Left cardiac atrium (tissue), 4 donors: ENCODE measurements around the gene RCVRN. TPM values are rescaled to one million over a fixed set of nuclear protein-coding genes. Genes with fewer than 3 reads are reported as not detected.

Source experiments
- ATAC-seq, 2 donors: fragments of 200-7000 bp; cut with Tn5 transposase; one replicate each; pipeline ENCODE4 v1.9.1; 2020; ENCODE audit warnings: mild to moderate bottlenecking in 2 of 2, moderate library complexity in 2 of 2
- DNase-seq: peaks from one replicate; pipeline ENCODE4 v3.0.0-alpha.2; 2020
- intact Hi-C, 2 donors: fragments of 100-400 bp; cut with DNase I; formaldehyde crosslinking; loops; one replicate each; pipeline versions ENCODE4 v1.14.1 to v1.15.1; 2022 to 2023
- long read RNA-seq: library from polyadenylated mRNA; unstranded; transcript quantifications from one replicate; pipeline ENCODE4 v2.0.0, GENCODE V29; 2021
- total RNA-seq, 2 donors: library from RNA; stranded (reverse); fragmentation: NEBNext Ultra II Directional; extraction: Animal tissue kit (Norgen Biotek cat#: 25700); gene quantifications; one replicate each; pipeline ENCODE4 v1.2.1, GENCODE V29; 2021
- donor health status: DM: no; HTN: yes; CAD: no.
- donor health status: DM: no; HTN: yes; CAD: no; lungs with severe emphysema.
- donor health status: DM: yes; HTN: yes; CAD: no.
- donor health status: Dilated cardiomyopathy.

Gene RCVRN
- under 1 TPM in 1 of 2 donors, not detected in 1; 0.47 TPM for total RNA-seq
- long read RNA-seq = 0 reads

GRCh38 chr17:9905078-9905415, at the start of gene RCVRN:
RCVRN (minus strand) TSS chr17:9905271; CDS start chr17:9905180, 91 bp downstream.
- intact Hi-C loops = no loop called here
- ATAC-seq = no peak
- DNase-seq = no peak

- ATAC-seq (no peak), DNase-seq (no peak)
- intact Hi-C loops = no loop called here
Observed at GRCh38 chr17:9953492-9953891, 48.4 kb upstream of the RCVRN start.

GRCh38 chr17:9951803-9952202, 46.7 kb upstream of the RCVRN start:
- intact Hi-C loops = no loop called here
- peak; percentile 45 for DNase-seq
- ATAC-seq = no peak

- DNase-seq = no peak
- intact Hi-C loops = loop anchor here in 1 of 2 donors (10.0 kb wide), 1 partner anchor 56 kb away; no protein-coding TSS in a partner anchor
- peak; percentile 22 to 47 for ATAC-seq
Observed at GRCh38 chr17:9948928-9949327, 43.9 kb upstream of the RCVRN start.

- intact Hi-C loops = loop anchor here in 1 of 2 donors (10.0 kb wide), 1 partner anchor 60 kb away; no protein-coding TSS in a partner anchor
- no peak for ATAC-seq
- no peak for DNase-seq
Observed at GRCh38 chr17:9944704-9945103, 39.6 kb upstream of the RCVRN start.

GRCh38 chr17:9943343-9943742, 38.3 kb upstream of the RCVRN start:
- ATAC-seq = no peak

GRCh38 chr17:9942885-9943284, 37.8 kb upstream of the RCVRN start:
- DNase-seq = no peak
- intact Hi-C loops = loop anchor here in 1 of 2 donors (10.0 kb wide), 1 partner anchor 62 kb away; no protein-coding TSS in a partner anchor

More at GRCh38 chr17:9943343-9943742, 38.3 kb upstream of the RCVRN start:
- intact Hi-C loops = loop anchor here in 1 of 2 donors (10.0 kb wide), 1 partner anchor 61 kb away; no protein-coding TSS in a partner anchor
- DNase-seq = no peak

GRCh38 chr17:9941305-9941704, 36.2 kb upstream of the RCVRN start:
- intact Hi-C loops = loop anchor here in 1 of 2 donors (10.0 kb wide), 1 partner anchor 63 kb away; no protein-coding TSS in a partner anchor

More at GRCh38 chr17:9942885-9943284, 37.8 kb upstream of the RCVRN start:
- no peak for ATAC-seq

GRCh38 chr17:9940841-9941240, 35.8 kb upstream of the RCVRN start:
- ATAC-seq (no peak), DNase-seq (no peak)
- intact Hi-C loops = loop anchor here in 1 of 2 donors (10.0 kb wide), 1 partner anchor 64 kb away; no protein-coding TSS in a partner anchor

More at GRCh38 chr17:9941305-9941704, 36.2 kb upstream of the RCVRN start:
- ATAC-seq (no peak), DNase-seq (no peak)

- no peak for DNase-seq
- intact Hi-C loops = no loop called here
- no peak for ATAC-seq
Observed at GRCh38 chr17:9938764-9939163, 33.7 kb upstream of the RCVRN start.

- DNase-seq (no peak), ATAC-seq (no peak)
- intact Hi-C loops = no loop called here
Observed at GRCh38 chr17:9937901-9938300, 32.8 kb upstream of the RCVRN start.

GRCh38 chr17:9937241-9937761, 32.2 kb upstream of the RCVRN start:
- peak; percentile 67 for DNase-seq
- intact Hi-C loops = no loop called here
- ATAC-seq = peak; percentile 77 to 89

- no peak for ATAC-seq
- no peak for DNase-seq
Observed at GRCh38 chr17:9936095-9936494, 31.0 kb upstream of the RCVRN start.

GRCh38 chr17:9935408-9935807, 30.3 kb upstream of the RCVRN start:
- DNase-seq (peak; percentile 64), ATAC-seq (peak; percentile 34 to 79)
- intact Hi-C loops = no loop called here

More at GRCh38 chr17:9936095-9936494, 31.0 kb upstream of the RCVRN start:
- intact Hi-C loops = no loop called here

GRCh38 chr17:9934331-9934730, 29.3 kb upstream of the RCVRN start:
- intact Hi-C loops = no loop called here
- no peak for DNase-seq
- ATAC-seq = no peak

- no peak for ATAC-seq
- intact Hi-C loops = no loop called here
- DNase-seq = no peak
Observed at GRCh38 chr17:9932491-9932890, 27.4 kb upstream of the RCVRN start.

- ATAC-seq (no peak), DNase-seq (no peak)
- intact Hi-C loops = no loop called here
Observed at GRCh38 chr17:9931144-9931741, 26.2 kb upstream of the RCVRN start.

- intact Hi-C loops = loop anchor here (5.0 to 10.0 kb wide), 3 partner anchors 195 to 685 kb away; no protein-coding TSS in a partner anchor
- ATAC-seq = peak in 1 of 2 donors; percentile 27
- no peak for DNase-seq
Observed at GRCh38 chr17:9929871-9930270, 24.8 kb upstream of the RCVRN start.

GRCh38 chr17:9928601-9929333, 23.7 kb upstream of the RCVRN start:
- intact Hi-C loops = loop anchor here (5.0 to 10.0 kb wide), 3 partner anchors 194 to 686 kb away; no protein-coding TSS in a partner anchor
- no peak for DNase-seq
- ATAC-seq = peak in 1 of 2 donors; percentile 56
